ENCODE data around the gene LMF1. TPM values are rescaled to one million over a fixed set of nuclear protein-coding genes. Genes with fewer than 3 reads are reported as not detected.

The LMF1 gene
- polyA plus RNA-seq, 1 donor = 18.7 TPM

GRCh38 chr16:813204-813915 lies 157.4 kb downstream of the LMF1 start:
- no peak for DNase-seq

GRCh38 chr16:808085-808386 lies 162.7 kb downstream of the LMF1 start:
- no peak for DNase-seq

- DNase-seq = peak; percentile 89
Measured at GRCh38 chr16:807347-808084, 163.3 kb downstream of the LMF1 start.

GRCh38 chr16:805474-805873 lies 165.3 kb downstream of the LMF1 start:
- DNase-seq = no peak

- DNase-seq = no peak
Measured at GRCh38 chr16:804193-805048, 166.4 kb downstream of the LMF1 start.

- DNase-seq = no peak
Measured at GRCh38 chr16:803754-804080, 167.1 kb downstream of the LMF1 start.

Other genes with a start within 250 kb of the LMF1 start
- 9.0 TPM for gene ANTKMT, start 249.8 kb downstream of the LMF1 start, polyA plus RNA-seq (ENCODE audit: insufficient read length)
- 2.0 TPM for gene CCDC78, start 244.5 kb downstream of the LMF1 start, polyA plus RNA-seq (ENCODE audit: insufficient read length)
- 3.3 TPM for gene HAGHL, start 243.9 kb downstream of the LMF1 start, polyA plus RNA-seq (ENCODE audit: insufficient read length)
- gene CIAO3, start 230.0 kb downstream of the LMF1 start, polyA plus RNA-seq (ENCODE audit: insufficient read length) = 26.7 TPM
- 17.1 TPM for gene MSLN, start 210.2 kb downstream of the LMF1 start, polyA plus RNA-seq (ENCODE audit: insufficient read length)
- 10.7 TPM for gene RPUSD1, start 182.6 kb downstream of the LMF1 start, polyA plus RNA-seq (ENCODE audit: insufficient read length)
- gene CHTF18, start 182.4 kb downstream of the LMF1 start, polyA plus RNA-seq (ENCODE audit: insufficient read length) = 22.9 TPM
- 0.42 TPM for gene GNG13, start 170.2 kb downstream of the LMF1 start, polyA plus RNA-seq (ENCODE audit: insufficient read length)
- gene SOX8, start 10.8 kb upstream of the LMF1 start, polyA plus RNA-seq (ENCODE audit: insufficient read length) = 2.9 TPM
- gene SSTR5, start 101.8 kb upstream of the LMF1 start, polyA plus RNA-seq (ENCODE audit: insufficient read length) = 0.27 TPM
- gene C1QTNF8, start 125.3 kb upstream of the LMF1 start, polyA plus RNA-seq (ENCODE audit: insufficient read length) = not detected
- gene CACNA1H, start 182.1 kb upstream of the LMF1 start, polyA plus RNA-seq (ENCODE audit: insufficient read length) = 17.0 TPM